Hematopoietic multipotent progenitor cell (in vitro differentiated cells): Measurements from ENCODE around the gene SRL. TPM values are rescaled to one million over a fixed set of nuclear protein-coding genes. Genes with fewer than 3 reads are reported as not detected.

ENCODE experiments used
- DNase-seq, 3 donors: peaks; one replicate each; pipeline ENCODE4 v3.0.0-alpha.2; 2011 to 2015; ENCODE audit warnings: low read depth in 2 of 3, low spot score in 2 of 3
- total RNA-seq: library from RNA; depleted of rRNA; stranded (reverse); fragments of >200 nt; gene quantifications from one replicate; pipeline ENCODE4 v1.2.3, GENCODE V29; 2012

The SRL gene
- total RNA-seq = under 0.01 TPM

GRCh38 chr16:4241928-4242283 is at the start of gene SRL:
SRL (minus strand) TSS chr16:4242080; CDS start chr16:4242067, 13 bp downstream.
- no peak for DNase-seq

GRCh38 chr16:4290236-4290830 is 48.5 kb upstream of the SRL start:
- DNase-seq = no peak

- peak; percentile 62 to 76 (median 73) for DNase-seq
Observed at GRCh38 chr16:4288148-4288921, 46.5 kb upstream of the SRL start.

GRCh38 chr16:4285167-4285566 is 43.3 kb upstream of the SRL start:
- DNase-seq = no peak

GRCh38 chr16:4283939-4284338 is 42.1 kb upstream of the SRL start:
- no peak for DNase-seq

- no peak for DNase-seq
Observed at GRCh38 chr16:4283441-4283840, 41.6 kb upstream of the SRL start.

- no peak for DNase-seq
Observed at GRCh38 chr16:4280625-4281024, 38.7 kb upstream of the SRL start.

GRCh38 chr16:4277987-4278513 is 36.2 kb upstream of the SRL start:
- no peak for DNase-seq

GRCh38 chr16:4275861-4276260 is 34.0 kb upstream of the SRL start:
- no peak for DNase-seq

GRCh38 chr16:4273858-4274311 is 32.0 kb upstream of the SRL start:
- DNase-seq = peak in 2 of 3 donors; percentile 77 to 80

GRCh38 chr16:4272114-4272956 is 30.5 kb upstream of the SRL start:
- peak; percentile 33 to 59 (median 50) for DNase-seq

- peak; percentile 72 to 91 (median 90) for DNase-seq
Observed at GRCh38 chr16:4271176-4272113, 29.6 kb upstream of the SRL start.

GRCh38 chr16:4270595-4270994 is 28.7 kb upstream of the SRL start:
- DNase-seq = no peak

GRCh38 chr16:4270091-4270490 is 28.2 kb upstream of the SRL start:
- no peak for DNase-seq

GRCh38 chr16:4266372-4266771 is 24.5 kb upstream of the SRL start:
- DNase-seq = no peak

GRCh38 chr16:4265676-4266075 is 23.8 kb upstream of the SRL start:
- DNase-seq = no peak

GRCh38 chr16:4264546-4264945 is 22.7 kb upstream of the SRL start:
- no peak for DNase-seq

GRCh38 chr16:4263504-4264436 is 21.9 kb upstream of the SRL start:
- DNase-seq = no peak

- no peak for DNase-seq
Observed at GRCh38 chr16:4262303-4262835, 20.5 kb upstream of the SRL start.
